Activated CD4-positive, CD25-positive, alpha-beta regulatory T cell treated with anti-CD3 and anti-CD28 coated beads, Interleukin-2, amount 50 U/mL, for 72 hours (primary cell): ENCODE measurements around the gene SAG.

Source experiments
- DNase-seq: peaks from one replicate; pipeline ENCODE4 v3.0.0; 2021

The SAG gene

GRCh38 chr2:233307565-233307964 lies at the start of gene SAG:
SAG (plus strand) TSS chr2:233307816; CDS start chr2:233309190, 1,374 bp downstream.
- DNase-seq: no peak

- no peak for DNase-seq
These were observed 49.4 kb upstream of the SAG start for GRCh38 chr2:233258211-233258610.

- no peak for DNase-seq
These were observed 47.9 kb upstream of the SAG start for GRCh38 chr2:233259730-233260129.

- no peak for DNase-seq
These were observed 47.0 kb upstream of the SAG start for GRCh38 chr2:233260661-233261060.

- no peak for DNase-seq
These were observed 45.6 kb upstream of the SAG start for GRCh38 chr2:233261819-233262555.

GRCh38 chr2:233262562-233262961 lies 45.1 kb upstream of the SAG start:
- no peak for DNase-seq

- DNase-seq: no peak
These were observed 44.5 kb upstream of the SAG start for GRCh38 chr2:233263045-233263570.

GRCh38 chr2:233264667-233265066 lies 42.9 kb upstream of the SAG start:
- no peak for DNase-seq

- DNase-seq: no peak
These were observed 41.7 kb upstream of the SAG start for GRCh38 chr2:233265899-233266431.

- DNase-seq: no peak
These were observed 41.1 kb upstream of the SAG start for GRCh38 chr2:233266481-233266880.

GRCh38 chr2:233267516-233268245 lies 39.9 kb upstream of the SAG start:
- DNase-seq: peak; percentile 60

GRCh38 chr2:233270366-233270765 lies 37.2 kb upstream of the SAG start:
- DNase-seq: no peak

- no peak for DNase-seq
These were observed 36.7 kb upstream of the SAG start for GRCh38 chr2:233270951-233271350.

- no peak for DNase-seq
These were observed 35.9 kb upstream of the SAG start for GRCh38 chr2:233271693-233272092.

GRCh38 chr2:233273120-233273519 lies 34.5 kb upstream of the SAG start:
- DNase-seq: no peak

- DNase-seq: no peak
These were observed 32.4 kb upstream of the SAG start for GRCh38 chr2:233275223-233275622.

GRCh38 chr2:233278921-233279320 lies 28.7 kb upstream of the SAG start:
- DNase-seq: no peak

- no peak for DNase-seq
These were observed 27.4 kb upstream of the SAG start for GRCh38 chr2:233280114-233280693.

GRCh38 chr2:233281553-233281952 lies 26.1 kb upstream of the SAG start:
- DNase-seq: no peak

- no peak for DNase-seq
These were observed 25.5 kb upstream of the SAG start for GRCh38 chr2:233281992-233282603.

- no peak for DNase-seq
These were observed 21.7 kb upstream of the SAG start for GRCh38 chr2:233285921-233286320.

GRCh38 chr2:233287871-233288270 lies 19.7 kb upstream of the SAG start:
- no peak for DNase-seq

- no peak for DNase-seq
These were observed 19.0 kb upstream of the SAG start for GRCh38 chr2:233288663-233289062.
